GM19395 (cell line): ENCODE results near the gene WNK2.

Source experiments
- ATAC-seq: cut with Tn5 transposase; IDR thresholded peaks from one replicate; pipeline ENCODE4 v1.9.1; 2021; ENCODE audit warnings: mild to moderate bottlenecking, moderate library complexity; ENCODE audit not compliant: unreplicated experiment

WNK2 gene

GRCh38 chr9:93263334-93264229, 79.6 kb downstream of the WNK2 start:
- no peak for ATAC-seq

- no peak for ATAC-seq
These were observed 80.6 kb downstream of the WNK2 start for GRCh38 chr9:93264338-93265125.

GRCh38 chr9:93265301-93265971, 81.5 kb downstream of the WNK2 start:
- ATAC-seq = no peak

- ATAC-seq = no peak
These were observed 82.0 kb downstream of the WNK2 start for GRCh38 chr9:93265972-93266371.

GRCh38 chr9:93266521-93267001, 82.6 kb downstream of the WNK2 start:
- ATAC-seq = no peak

GRCh38 chr9:93267091-93267541, 83.2 kb downstream of the WNK2 start:
- ATAC-seq = no peak

- no peak for ATAC-seq
These were observed 84.0 kb downstream of the WNK2 start for GRCh38 chr9:93267681-93268505.

- no peak for ATAC-seq
These were observed 84.8 kb downstream of the WNK2 start for GRCh38 chr9:93268551-93269314.

- no peak for ATAC-seq
These were observed 87.0 kb downstream of the WNK2 start for GRCh38 chr9:93270976-93271375.

- no peak for ATAC-seq
These were observed 93.0 kb downstream of the WNK2 start for GRCh38 chr9:93276973-93277372.

- no peak for ATAC-seq
These were observed 94.2 kb downstream of the WNK2 start for GRCh38 chr9:93278144-93278543.

GRCh38 chr9:93280661-93281259, 96.8 kb downstream of the WNK2 start:
- ATAC-seq = no peak

GRCh38 chr9:93286252-93287188, 102.6 kb downstream of the WNK2 start:
- ATAC-seq = no peak

GRCh38 chr9:93287189-93287552, 103.2 kb downstream of the WNK2 start:
- ATAC-seq = no peak

GRCh38 chr9:93287593-93287992, 103.7 kb downstream of the WNK2 start:
- no peak for ATAC-seq

GRCh38 chr9:93288341-93288740, 104.4 kb downstream of the WNK2 start:
- no peak for ATAC-seq

- no peak for ATAC-seq
These were observed 105.2 kb downstream of the WNK2 start for GRCh38 chr9:93288891-93289883.
